ENCODE data around the gene NINJ1.

NINJ1 gene

GRCh38 chr9:93133681-93134014, 403 bp downstream of the NINJ1 start:
- DNase-seq (ENCODE audit: low read depth in 2 of 2, low spot score in 1 of 2): no peak

GRCh38 chr9:93132946-93133680, 938 bp downstream of the NINJ1 start:
- DNase-seq (ENCODE audit: low read depth in 2 of 2, low spot score in 1 of 2): no peak

- DNase-seq (ENCODE audit: low read depth in 2 of 2, low spot score in 1 of 2): no peak
These were observed 1.6 kb downstream of the NINJ1 start for GRCh38 chr9:93132287-93132927.

- no peak for DNase-seq (ENCODE audit: low read depth in 2 of 2, low spot score in 1 of 2)
These were observed 2.3 kb downstream of the NINJ1 start for GRCh38 chr9:93131599-93132286.

GRCh38 chr9:93130861-93131481, 3.1 kb downstream of the NINJ1 start:
- no peak for DNase-seq (ENCODE audit: low read depth in 2 of 2, low spot score in 1 of 2)

GRCh38 chr9:93129691-93130500, 4.2 kb downstream of the NINJ1 start:
- DNase-seq (ENCODE audit: low read depth in 2 of 2, low spot score in 1 of 2): no peak

- no peak for DNase-seq (ENCODE audit: low read depth in 2 of 2, low spot score in 1 of 2)
These were observed 4.8 kb downstream of the NINJ1 start for GRCh38 chr9:93129286-93129685.

GRCh38 chr9:93128715-93129224, 5.3 kb downstream of the NINJ1 start:
- no peak for DNase-seq (ENCODE audit: low read depth in 2 of 2, low spot score in 1 of 2)

GRCh38 chr9:93128011-93128714, 5.9 kb downstream of the NINJ1 start:
- DNase-seq (ENCODE audit: low read depth in 2 of 2, low spot score in 1 of 2): no peak

GRCh38 chr9:93127395-93127911, 6.6 kb downstream of the NINJ1 start:
- DNase-seq (ENCODE audit: low read depth in 2 of 2, low spot score in 1 of 2): no peak

GRCh38 chr9:93126825-93127368, 7.2 kb downstream of the NINJ1 start:
- no peak for DNase-seq (ENCODE audit: low read depth in 2 of 2, low spot score in 1 of 2)

GRCh38 chr9:93126151-93126781, 7.8 kb downstream of the NINJ1 start:
- no peak for DNase-seq (ENCODE audit: low read depth in 2 of 2, low spot score in 1 of 2)

GRCh38 chr9:93125331-93125894, 8.6 kb downstream of the NINJ1 start:
- no peak for DNase-seq (ENCODE audit: low read depth in 2 of 2, low spot score in 1 of 2)

GRCh38 chr9:93124793-93125192, 9.3 kb downstream of the NINJ1 start:
- no peak for DNase-seq (ENCODE audit: low read depth in 2 of 2, low spot score in 1 of 2)

GRCh38 chr9:93123561-93124283, 10.3 kb downstream of the NINJ1 start:
- DNase-seq (ENCODE audit: low read depth in 2 of 2, low spot score in 1 of 2): no peak

GRCh38 chr9:93122721-93123221, 11.3 kb downstream of the NINJ1 start:
- no peak for DNase-seq (ENCODE audit: low read depth in 2 of 2, low spot score in 1 of 2)

- DNase-seq (ENCODE audit: low read depth in 2 of 2, low spot score in 1 of 2): no peak
These were observed 12.5 kb downstream of the NINJ1 start for GRCh38 chr9:93121316-93122241.

All from stimulated activated CD8-positive, alpha-beta memory T cell treated with anti-CD3 and anti-CD28 coated beads, Interleukin-4, amount 100 ng/mL, for 1 hour (primary cell).